IPS-18a (cell line): Measurements from ENCODE around the gene CDK9.
"Not testable (repeated sequence)": the region's sequence is repeated elsewhere in the genome, so short reads cannot be mapped to it uniquely, and the experiment has no call there.

ENCODE experiments used
- H3K27ac ChIP-seq: one replicate; pipeline ENCODE4 v1.5.1; 2013; ENCODE audit warnings: low read length
- H3K27me3 ChIP-seq: one replicate; pipeline ENCODE4 v1.6.1; 2013; ENCODE audit warnings: mild to moderate bottlenecking, low read length; ENCODE audit not compliant: control insufficient read depth, insufficient read depth
- H3K36me3 ChIP-seq: one replicate; pipeline ENCODE4 v1.6.1; 2013; ENCODE audit warnings: low read depth, low read length; ENCODE audit not compliant: control insufficient read depth
- H3K4me1 ChIP-seq: one replicate; pipeline ENCODE4 v1.6.1; 2013; ENCODE audit warnings: low read depth, low read length; ENCODE audit not compliant: control insufficient read depth
- H3K4me3 ChIP-seq: one replicate; pipeline ENCODE4 v1.5.1; 2013; ENCODE audit warnings: low read length
- H3K9ac ChIP-seq: one replicate; pipeline ENCODE4 v1.6.1; 2013; ENCODE audit warnings: mild to moderate bottlenecking, low read length, moderate library complexity
- H3K9me3 ChIP-seq: one replicate; pipeline ENCODE4 v1.6.1; 2013; ENCODE audit warnings: low read depth, low read length; ENCODE audit not compliant: control insufficient read depth

The CDK9 gene

DNA sequence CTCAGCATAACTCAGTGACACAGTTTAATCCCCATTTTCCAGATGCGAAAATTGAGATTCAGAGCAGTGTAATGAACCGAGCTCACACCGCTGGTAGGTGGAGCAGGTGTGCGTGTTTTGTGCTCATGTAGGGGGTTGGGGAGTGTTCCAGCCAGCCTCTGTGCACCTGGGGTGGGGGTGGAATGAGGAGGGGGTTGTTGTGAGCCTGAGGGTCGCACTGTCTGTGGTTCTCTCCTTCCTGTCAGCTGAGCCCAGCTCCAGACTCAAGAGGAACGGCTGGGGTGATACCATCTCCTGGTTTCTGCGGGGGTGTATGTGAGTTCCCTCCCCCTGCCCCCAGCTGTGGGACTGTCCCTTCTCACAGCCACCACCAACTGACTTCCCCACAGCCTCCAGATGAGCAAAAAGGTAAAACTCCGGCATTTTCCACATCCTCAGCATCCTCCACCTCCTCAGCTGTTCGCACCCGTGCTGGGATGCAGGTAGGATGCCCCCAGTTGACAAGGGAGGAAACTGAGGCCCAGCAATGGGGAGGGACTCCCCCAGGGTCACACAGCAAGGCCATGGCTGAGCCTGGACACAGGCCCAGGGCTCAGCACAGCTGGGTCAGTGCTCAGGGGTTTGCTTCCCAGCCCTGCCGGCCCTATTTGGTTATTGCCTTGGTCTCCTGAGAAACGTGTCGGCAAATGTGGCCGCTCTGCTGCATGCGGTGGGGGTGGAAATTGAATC lies 9.5 kb upstream of the CDK9 start:
- Histone ChIP-seq H3K27ac (no peak overlapping the region), H3K9me3 (no peaks in the 10 kb centered on the region), H3K4me3 (no peak overlapping the region), H3K27me3 (no peaks in the 10 kb centered on the region), H3K9ac (no peak overlapping the region), H3K4me1 (peaks cover 4% of the 10 kb centered on the region), H3K36me3 (no peaks in the 10 kb centered on the region)

DNA sequence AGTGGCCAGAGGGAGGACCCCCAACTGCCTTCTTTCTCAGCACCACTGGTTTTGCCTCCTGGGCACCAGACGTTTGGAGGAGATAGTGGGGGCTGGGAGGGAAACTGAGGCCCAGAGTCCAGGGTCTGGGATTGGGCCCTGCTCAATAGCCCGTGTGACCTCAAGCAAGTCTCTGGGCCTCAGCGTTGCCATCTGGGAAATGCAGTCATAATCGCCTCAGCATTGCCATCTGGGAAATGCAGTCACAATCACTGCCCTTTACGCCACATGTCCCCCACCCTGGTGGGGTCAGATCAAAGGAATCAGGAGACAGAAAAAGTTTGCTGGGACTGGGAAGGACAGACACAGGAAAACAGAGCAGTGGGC lies 8.9 kb upstream of the CDK9 start:
- Histone ChIP-seq H3K4me1 (peaks cover under 1% of the 10 kb centered on the region), H3K4me3 (no peak overlapping the region), H3K27me3 (no peaks in the 10 kb centered on the region), H3K9me3 (no peaks in the 10 kb centered on the region), H3K27ac (no peak overlapping the region), H3K36me3 (no peaks in the 10 kb centered on the region), H3K9ac (no peak overlapping the region)

DNA sequence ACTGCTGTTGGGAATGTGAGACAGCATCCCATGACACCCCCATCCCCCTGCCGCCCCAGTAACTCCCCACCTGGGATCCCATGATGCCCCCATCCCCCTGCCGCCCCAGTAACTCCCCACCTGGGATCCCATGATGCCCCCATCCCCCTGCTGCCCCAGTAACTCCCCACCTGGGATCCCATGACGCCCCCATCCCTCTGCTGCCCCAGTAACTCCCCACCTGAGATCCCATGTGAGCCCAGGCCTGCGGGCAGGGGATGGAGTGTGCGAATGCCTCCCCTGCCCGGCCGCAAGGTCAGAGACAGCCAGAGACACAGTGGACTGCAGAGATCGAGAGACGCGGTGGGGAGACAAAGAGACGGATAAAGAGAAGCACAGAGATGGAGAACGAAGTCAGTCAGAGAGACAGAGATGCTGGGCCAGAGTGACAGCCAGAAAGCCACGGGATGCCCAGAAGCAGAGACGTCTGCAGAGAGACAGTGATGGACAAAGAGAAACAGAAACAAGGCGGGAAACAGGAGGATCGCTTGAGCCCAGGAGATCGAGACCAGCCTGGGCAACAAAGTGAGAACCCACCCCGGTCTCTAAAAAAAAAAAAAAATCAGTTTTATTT lies 8.4 kb upstream of the CDK9 start:
- Histone ChIP-seq H3K36me3 (no peaks in the 10 kb centered on the region), H3K9me3 (no peaks in the 10 kb centered on the region), H3K4me1 (no peaks in the 10 kb centered on the region), H3K27ac (no peak overlapping the region), H3K27me3 (no peaks in the 10 kb centered on the region), H3K9ac (no peak overlapping the region), H3K4me3 (no peak overlapping the region)

DNA sequence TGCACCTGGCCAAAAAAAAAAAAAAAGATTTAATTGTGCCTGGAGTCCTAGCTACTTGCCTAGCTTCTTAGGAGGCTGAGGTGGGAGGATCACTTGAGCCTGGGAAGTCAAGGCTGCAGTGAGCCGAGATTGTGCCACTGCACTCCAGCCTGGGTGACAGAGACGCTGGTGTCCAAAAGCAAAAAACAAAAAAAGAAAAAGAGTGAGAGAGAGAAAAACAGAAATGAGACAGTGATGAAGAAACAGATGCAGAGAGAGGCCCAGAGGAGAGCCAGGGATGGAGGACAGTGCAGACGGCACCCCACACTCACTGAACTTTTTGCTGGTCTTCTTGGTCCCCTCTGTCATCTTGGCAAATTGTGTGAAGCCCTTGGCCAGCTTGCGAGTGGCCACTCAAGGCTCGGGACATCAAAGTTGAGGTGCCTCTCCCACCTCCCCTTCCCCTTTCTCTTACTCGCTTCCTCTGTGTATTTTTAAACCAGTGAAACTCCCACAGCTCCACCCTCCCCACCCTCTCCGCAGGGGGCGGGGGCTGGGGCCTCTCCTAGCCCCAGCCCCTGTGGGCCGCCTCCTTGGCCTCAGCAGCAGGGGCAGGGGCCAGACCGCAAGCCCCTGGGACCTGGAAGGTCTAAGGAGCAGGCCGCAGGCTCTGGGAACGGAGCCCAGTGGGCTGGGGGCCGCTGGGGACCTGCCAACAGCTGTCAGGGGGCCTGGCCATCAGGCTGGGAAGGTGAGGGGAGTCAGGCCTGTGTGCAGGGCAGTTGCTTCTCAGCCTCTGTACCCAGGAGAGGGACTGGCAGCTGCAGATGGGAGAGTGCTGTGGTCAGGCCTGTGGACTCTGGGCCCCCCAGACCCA lies 7.3 kb upstream of the CDK9 start, which contains the start of gene SH2D3C:
TSS of gene SH2D3C (minus strand) at position 387 of the 856 bp plus-strand sequence. CDS start at position 348, 39 bp downstream.
- no peak within 1 kb of the TSS for H3K27ac ChIP-seq
- no peaks in the 10 kb centered on the region for H3K4me1 ChIP-seq
- H3K9ac ChIP-seq: no peak within 1 kb of the TSS
- no peaks in the 10 kb centered on the region for H3K27me3 ChIP-seq
- no peaks in the 10 kb centered on the region for H3K9me3 ChIP-seq
- H3K36me3 ChIP-seq: no peaks in the 10 kb centered on the region
- no peak within 1 kb of the TSS for H3K4me3 ChIP-seq

DNA sequence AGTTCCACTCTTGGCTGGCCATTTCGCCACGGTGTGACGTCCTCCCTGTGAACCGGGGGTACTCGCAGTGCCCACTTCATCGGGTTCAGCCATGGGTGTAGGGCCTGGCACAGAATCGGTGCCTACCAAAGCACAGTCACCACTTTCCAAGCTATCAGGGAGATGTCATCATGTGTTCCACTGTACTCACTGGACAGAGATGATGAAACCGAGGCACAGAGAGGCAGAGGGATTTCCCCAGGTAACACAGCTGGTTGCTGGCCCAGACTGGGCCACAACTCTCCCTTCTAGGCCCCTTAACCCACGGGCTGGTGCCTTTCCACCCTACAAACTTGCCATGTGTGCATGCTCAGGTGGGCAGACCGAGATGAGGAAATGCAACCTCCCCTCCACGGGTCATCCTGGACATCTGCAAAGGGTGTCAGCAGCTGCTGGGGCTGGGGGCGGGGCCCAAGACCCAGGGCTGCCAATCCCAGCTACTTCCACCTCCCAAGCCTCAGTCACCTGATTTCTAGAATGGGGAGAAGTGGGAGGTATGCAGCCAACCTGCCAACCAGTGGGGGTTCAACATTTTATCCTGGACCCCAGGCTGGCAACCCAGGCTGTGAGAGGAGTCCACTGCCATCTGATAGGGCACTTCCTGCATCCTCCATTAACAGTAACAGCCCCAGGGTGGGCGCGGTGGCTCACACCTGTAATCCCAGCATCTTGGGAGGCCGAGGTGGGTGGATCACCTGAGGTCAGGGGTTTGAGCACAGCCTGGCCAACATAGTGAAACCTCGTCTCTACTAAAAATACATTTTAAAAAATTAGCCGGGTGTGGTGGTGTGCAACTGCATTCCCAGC lies 6.5 kb upstream of the CDK9 start:
- Histone ChIP-seq H3K27me3 (no peaks in the 10 kb centered on the region), H3K36me3 (no peaks in the 10 kb centered on the region), H3K4me1 (no peaks in the 10 kb centered on the region), H3K9ac (no peak overlapping the region), H3K27ac (no peak overlapping the region), H3K4me3 (no peak overlapping the region), H3K9me3 (no peaks in the 10 kb centered on the region)

DNA sequence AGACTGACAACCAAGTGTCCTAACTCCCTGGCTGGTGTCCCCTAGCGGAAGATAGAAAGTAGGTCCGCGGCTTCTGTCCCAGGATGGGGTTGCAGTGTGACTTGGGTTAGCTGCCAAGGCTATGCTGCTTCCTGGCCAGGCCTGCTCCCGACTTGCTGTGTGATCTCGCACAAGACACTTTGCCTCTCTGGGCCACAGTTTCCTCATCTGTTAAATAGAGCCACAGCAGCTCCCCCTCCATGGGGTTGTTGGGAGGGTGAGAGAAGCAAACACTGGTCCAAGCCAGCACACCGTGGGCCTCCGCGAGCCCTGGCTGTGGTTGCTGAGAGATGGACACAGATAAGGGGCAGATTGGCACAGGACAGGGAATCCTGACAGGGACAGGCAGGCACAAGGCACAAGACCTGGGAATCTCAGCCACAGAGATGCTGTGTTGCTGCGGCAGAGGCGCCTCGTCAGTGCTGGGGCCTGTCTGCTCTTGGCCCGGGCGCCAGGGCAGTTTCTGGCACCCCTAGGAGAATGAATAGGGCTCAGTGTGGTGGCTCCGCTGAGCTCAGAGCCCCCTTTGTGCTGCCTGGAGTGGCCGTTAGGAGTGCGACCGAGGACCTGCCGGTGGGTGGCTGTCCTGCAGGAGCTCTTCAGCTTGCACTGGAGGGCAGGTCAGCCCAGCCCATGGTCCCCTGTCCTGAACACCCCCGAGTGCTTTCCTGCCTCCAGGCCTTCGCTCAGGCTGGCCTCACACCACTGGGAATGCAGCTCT lies 5.5 kb upstream of the CDK9 start:
- Histone ChIP-seq H3K4me1 (no peaks in the 10 kb centered on the region), H3K27me3 (no peaks in the 10 kb centered on the region), H3K27ac (no peak overlapping the region), H3K9me3 (no peaks in the 10 kb centered on the region), H3K9ac (no peak overlapping the region), H3K4me3 (no peak overlapping the region), H3K36me3 (no peaks in the 10 kb centered on the region)

DNA sequence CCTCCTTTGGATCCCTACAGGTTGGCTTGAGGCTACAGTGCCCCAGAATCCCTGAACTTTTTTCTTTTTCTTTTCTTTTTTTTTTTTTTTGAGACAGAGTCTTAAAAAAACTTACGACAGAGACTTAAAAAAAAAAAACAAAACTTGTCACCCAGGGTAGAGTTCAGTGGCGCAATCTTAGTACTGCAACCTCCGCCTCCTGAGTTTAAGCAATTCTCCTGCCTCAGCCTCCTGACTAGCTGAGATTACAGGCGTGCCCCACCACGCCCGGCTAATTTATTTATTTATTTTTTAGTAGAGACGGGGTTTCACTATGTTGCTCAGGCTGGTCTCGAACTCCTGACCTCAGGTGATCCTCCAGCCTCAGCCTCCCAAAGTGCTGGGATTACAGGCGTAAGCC lies 4.9 kb upstream of the CDK9 start:
- not testable (repeated sequence) for H3K4me1 ChIP-seq, H3K4me3 ChIP-seq, H3K36me3 ChIP-seq, H3K27ac ChIP-seq, H3K27me3 ChIP-seq, H3K9me3 ChIP-seq, H3K9ac ChIP-seq

DNA sequence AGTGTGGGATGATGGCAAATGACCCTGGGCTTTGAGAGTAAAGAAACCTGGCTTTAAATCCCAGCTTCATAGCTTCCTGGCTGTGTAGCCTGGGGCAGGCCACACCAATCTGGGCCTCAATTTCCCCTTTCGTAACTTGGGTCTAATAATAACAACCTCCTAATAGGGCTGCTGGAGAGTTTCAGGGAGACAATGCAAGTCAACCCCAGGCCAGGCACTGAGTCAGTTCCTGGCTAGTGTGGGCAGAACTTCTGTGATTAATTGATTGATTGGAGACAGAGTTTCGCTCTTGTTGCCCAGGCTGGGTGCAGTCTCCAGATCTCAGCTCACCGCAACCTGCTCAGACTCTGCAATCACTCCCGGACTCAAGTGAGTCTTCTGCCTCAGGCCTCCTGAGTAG lies 4.0 kb upstream of the CDK9 start:
- H3K27me3 ChIP-seq: no peaks in the 10 kb centered on the region
- no peak overlapping the region for H3K27ac ChIP-seq

DNA sequence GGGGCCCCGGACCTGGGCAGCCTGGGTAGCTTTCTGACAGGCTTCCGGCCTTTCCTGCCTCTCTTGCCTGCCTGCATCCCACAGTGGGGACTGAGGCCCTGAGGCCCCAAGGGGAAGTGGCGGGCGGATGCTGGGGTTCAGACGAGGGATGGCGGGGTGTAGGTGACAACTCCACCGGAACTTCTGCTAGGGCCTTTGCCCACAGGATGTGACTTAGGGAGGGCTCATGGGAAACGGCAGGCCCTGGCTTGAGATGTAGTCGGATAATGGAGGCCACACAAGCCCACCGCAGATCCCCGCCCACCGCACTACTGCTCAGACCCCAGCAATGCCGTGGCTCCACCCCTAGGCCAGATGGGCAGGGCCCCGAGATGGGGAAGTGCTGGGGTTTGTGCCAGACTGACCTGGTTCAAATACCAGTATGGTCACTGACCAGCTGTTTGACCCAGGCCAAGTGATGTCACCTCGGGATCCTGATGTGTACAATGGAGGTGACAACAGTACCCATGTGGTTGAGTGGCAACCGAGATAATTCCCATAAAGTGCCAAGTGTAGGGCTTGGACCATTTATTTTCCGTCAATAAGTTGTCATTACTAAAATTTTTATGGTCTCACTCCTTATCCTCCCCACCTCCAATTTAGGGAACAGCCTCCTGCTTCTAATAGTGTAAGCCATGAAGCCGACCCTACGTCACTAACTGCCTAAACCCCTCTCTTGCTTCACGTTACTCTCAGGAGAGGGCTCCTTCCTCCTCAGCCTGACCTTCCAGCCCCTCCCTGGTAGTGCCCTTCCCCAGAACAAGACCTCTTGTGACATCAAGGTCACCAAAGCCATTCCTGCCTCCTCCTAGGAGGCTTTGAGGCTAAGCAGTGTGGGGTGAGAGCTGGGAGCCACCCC lies 2.5 kb upstream of the CDK9 start:
- Histone ChIP-seq H3K27ac (no peak overlapping the region), H3K9ac (no peak overlapping the region), H3K36me3 (peaks cover 14% of the 10 kb centered on the region), H3K9me3 (no peaks in the 10 kb centered on the region), H3K4me3 (no peak overlapping the region), H3K4me1 (peaks cover 5% of the 10 kb centered on the region), H3K27me3 (no peaks in the 10 kb centered on the region)

More for the DNA sequence above, 4.0 kb upstream of the CDK9 start:
- Histone ChIP-seq H3K4me3 (no peak overlapping the region), H3K9ac (no peak overlapping the region), H3K36me3 (no peaks in the 10 kb centered on the region), H3K9me3 (no peaks in the 10 kb centered on the region), H3K4me1 (no peaks in the 10 kb centered on the region)
